Upper lobe of left lung (tissue), 6 donors: ENCODE measurements around the gene FTO. TPM values are rescaled to one million over a fixed set of nuclear protein-coding genes. Genes with fewer than 3 reads are reported as not detected.

Source experiments
- ATAC-seq, 2 donors: fragments of 200-7000 bp; cut with Tn5 transposase; one replicate each; pipeline ENCODE4 v1.9.1; 2022; ENCODE audit warnings: mild to moderate bottlenecking in 2 of 2, moderate library complexity in 2 of 2; ENCODE audit not compliant: low FRiP score in 2 of 2
- DNase-seq, 2 donors: peaks; one replicate each; pipeline ENCODE4 v3.0.0-alpha.2; 2019 to 2020
- H3K27ac ChIP-seq, 4 donors: fragments of 200-600 bp; sonication (generic); one replicate each; pipeline ENCODE4 v1.5.1; 2016 to 2019
- H3K27me3 ChIP-seq, 4 donors: fragments of 200-600 bp; sonication (generic); one replicate each; pipeline ENCODE4 v1.5.1; 2017 to 2019
- H3K36me3 ChIP-seq, 4 donors: fragments of 200-600 bp; sonication (generic); one replicate each; pipeline ENCODE4 v1.5.1; 2016 to 2019
- H3K4me1 ChIP-seq, 4 donors: fragments of 200-600 bp; sonication (generic); one replicate each; pipeline ENCODE4 v1.5.1; 2018 to 2019
- H3K4me3 ChIP-seq, 4 donors: fragments of 200-600 bp; sonication (generic); one replicate each; pipeline ENCODE4 v1.5.1; 2017 to 2019; ENCODE audit warnings: mild to moderate bottlenecking in 2 of 4, moderate library complexity in 1 of 4
- H3K9me3 ChIP-seq, 4 donors: fragments of 200-600 bp; sonication (generic); one replicate each; pipeline ENCODE4 v1.5.1; 2018 to 2019
- EP300 ChIP-seq, 4 donors: sonication (generic); formaldehyde crosslinking; IDR thresholded peaks; one replicate each; pipeline ENCODE4 v1.5.1; 2017; ENCODE audit warnings: antibody characterized with exemption in 4 of 4, control low read depth in 2 of 4
- POLR2A ChIP-seq, 4 donors: fragments of 450-650 bp; IDR thresholded peaks; one replicate each; pipeline ENCODE4 v1.5.1; 2016 to 2017; ENCODE audit warnings: antibody characterized with exemption in 4 of 4, mild to moderate bottlenecking in 2 of 4
- POLR2AphosphoS5 ChIP-seq, 2 donors: sonication (generic); formaldehyde crosslinking; IDR thresholded peaks; one replicate each; pipeline ENCODE4 v1.5.1; 2017; ENCODE audit warnings: antibody characterized with exemption in 2 of 2
- WGBS, 2 donors: methylation state at CpG; one replicate each; pipeline ENCODE4 v1.1.5; 2017 to 2018; 5-methylcytosine and 5-hydroxymethylcytosine counted together
- total RNA-seq, 6 donors: library from RNA; depleted of rRNA in 4 of 6; stranded (reverse); fragments of >200 nt in 4 of 6; gene quantifications; one replicate each; pipeline versions ENCODE4 v1.1.0 to v1.2.1, GENCODE V29; 2016 to 2021
- TF ChIP-seq, protein P1 (sequence below), 6 experiments: fragments of 450-650 bp in 4 of 6; fragments of 200-600 bp in 2 of 6; sonication (generic) in 2 of 6; IDR thresholded peaks; one replicate each; pipeline ENCODE4 v1.5.1; 2016 to 2019; ENCODE audit warnings: antibody characterized with exemption in 6 of 6
- donor health status: DM: no; HTN: no; CAD: no; lungs with moderate emphysema.
- donor health status: DM: no; HTN: yes; CAD: no; lungs with severe emphysema.

The FTO gene
- total RNA-seq, 6 donors from 2014 or later = 62.9 to 114 (median 75.4) TPM

DNA sequence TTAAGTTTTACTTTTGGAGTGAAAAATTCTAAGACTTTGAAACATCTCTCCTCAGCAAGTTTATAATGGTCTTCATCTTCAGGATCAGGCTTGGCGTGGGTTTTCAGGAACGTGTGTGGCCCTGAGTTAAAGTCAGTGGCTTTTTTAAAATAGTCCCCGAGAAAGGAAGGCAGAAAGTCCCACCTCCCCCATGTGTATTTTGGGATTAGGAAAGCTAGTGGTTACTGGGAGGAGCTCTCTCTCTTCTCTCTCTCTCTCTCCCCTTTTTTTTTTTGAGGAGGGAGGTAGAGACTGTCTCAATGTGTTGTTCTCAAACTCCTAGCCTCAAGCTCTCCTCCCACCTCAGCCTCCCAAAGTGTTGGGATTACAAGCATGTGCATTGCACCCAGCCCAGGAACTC is 369.4 kb downstream of the FTO start:
- ATAC-seq = no peak
- 62 to 84% methylated on average over 3 of the region's 3 CpGs for WGBS, 2 donors

GRCh38 chr16:54075446-54075845 is 371.5 kb downstream of the FTO start:
- 89 to 94% methylated on average over 4 of the region's 4 CpGs for WGBS, 2 donors
- H3K9me3 ChIP-seq = no peaks in the 10 kb centered on the region
- H3K4me1 ChIP-seq = no peaks in the 10 kb centered on the region
- no peaks in the 10 kb centered on the region for H3K36me3 ChIP-seq
- H3K27me3 ChIP-seq = no peaks in the 10 kb centered on the region
- no peak overlapping the region for H3K4me3 ChIP-seq
- no peak overlapping the region for H3K27ac ChIP-seq
- DNase-seq (no peak), ATAC-seq (no peak)
- TF ChIP-seq, protein P1, sequence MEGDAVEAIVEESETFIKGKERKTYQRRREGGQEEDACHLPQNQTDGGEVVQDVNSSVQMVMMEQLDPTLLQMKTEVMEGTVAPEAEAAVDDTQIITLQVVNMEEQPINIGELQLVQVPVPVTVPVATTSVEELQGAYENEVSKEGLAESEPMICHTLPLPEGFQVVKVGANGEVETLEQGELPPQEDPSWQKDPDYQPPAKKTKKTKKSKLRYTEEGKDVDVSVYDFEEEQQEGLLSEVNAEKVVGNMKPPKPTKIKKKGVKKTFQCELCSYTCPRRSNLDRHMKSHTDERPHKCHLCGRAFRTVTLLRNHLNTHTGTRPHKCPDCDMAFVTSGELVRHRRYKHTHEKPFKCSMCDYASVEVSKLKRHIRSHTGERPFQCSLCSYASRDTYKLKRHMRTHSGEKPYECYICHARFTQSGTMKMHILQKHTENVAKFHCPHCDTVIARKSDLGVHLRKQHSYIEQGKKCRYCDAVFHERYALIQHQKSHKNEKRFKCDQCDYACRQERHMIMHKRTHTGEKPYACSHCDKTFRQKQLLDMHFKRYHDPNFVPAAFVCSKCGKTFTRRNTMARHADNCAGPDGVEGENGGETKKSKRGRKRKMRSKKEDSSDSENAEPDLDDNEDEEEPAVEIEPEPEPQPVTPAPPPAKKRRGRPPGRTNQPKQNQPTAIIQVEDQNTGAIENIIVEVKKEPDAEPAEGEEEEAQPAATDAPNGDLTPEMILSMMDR (IDR thresholded peaks at IDR 0.05) = no peak
- no peak for TF ChIP-seq EP300 (IDR thresholded peaks at IDR 0.05)
- no peak for TF ChIP-seq POLR2AphosphoS5 (IDR thresholded peaks at IDR 0.05)
- TF ChIP-seq POLR2A (IDR thresholded peaks at IDR 0.05) = no peak

More for the DNA sequence above, 369.4 kb downstream of the FTO start:
- TF ChIP-seq, protein P1 (IDR thresholded peaks at IDR 0.05) = no peak
- no peak for TF ChIP-seq EP300 (IDR thresholded peaks at IDR 0.05)
- no peak for TF ChIP-seq POLR2AphosphoS5 (IDR thresholded peaks at IDR 0.05)
- no peak for TF ChIP-seq POLR2A (IDR thresholded peaks at IDR 0.05)
- no peaks in the 10 kb centered on the region for H3K36me3 ChIP-seq
- H3K27ac ChIP-seq = no peak overlapping the region
- DNase-seq = no peak
- no peaks in the 10 kb centered on the region for H3K27me3 ChIP-seq
- no peak overlapping the region for H3K4me3 ChIP-seq
- H3K4me1 ChIP-seq = no peaks in the 10 kb centered on the region
- H3K9me3 ChIP-seq = no peaks in the 10 kb centered on the region

- TF ChIP-seq EP300 (IDR thresholded peaks at IDR 0.05) (no peak), POLR2AphosphoS5 (IDR thresholded peaks at IDR 0.05) (no peak), POLR2A (IDR thresholded peaks at IDR 0.05) (no peak)
- TF ChIP-seq, protein P1 (IDR thresholded peaks at IDR 0.05) = no peak
- ATAC-seq = no peak
- no peaks in the 10 kb centered on the region for H3K4me1 ChIP-seq
- no peaks in the 10 kb centered on the region for H3K9me3 ChIP-seq
- 66 to 80% methylated on average over 3 of the region's 3 CpGs for WGBS, 2 donors
- no peaks in the 10 kb centered on the region for H3K27me3 ChIP-seq
- no peak overlapping the region for H3K4me3 ChIP-seq
- no peak overlapping the region for H3K27ac ChIP-seq
- DNase-seq = no peak
- no peaks in the 10 kb centered on the region for H3K36me3 ChIP-seq
Observed at GRCh38 chr16:54076006-54076504, 372.1 kb downstream of the FTO start.

DNA sequence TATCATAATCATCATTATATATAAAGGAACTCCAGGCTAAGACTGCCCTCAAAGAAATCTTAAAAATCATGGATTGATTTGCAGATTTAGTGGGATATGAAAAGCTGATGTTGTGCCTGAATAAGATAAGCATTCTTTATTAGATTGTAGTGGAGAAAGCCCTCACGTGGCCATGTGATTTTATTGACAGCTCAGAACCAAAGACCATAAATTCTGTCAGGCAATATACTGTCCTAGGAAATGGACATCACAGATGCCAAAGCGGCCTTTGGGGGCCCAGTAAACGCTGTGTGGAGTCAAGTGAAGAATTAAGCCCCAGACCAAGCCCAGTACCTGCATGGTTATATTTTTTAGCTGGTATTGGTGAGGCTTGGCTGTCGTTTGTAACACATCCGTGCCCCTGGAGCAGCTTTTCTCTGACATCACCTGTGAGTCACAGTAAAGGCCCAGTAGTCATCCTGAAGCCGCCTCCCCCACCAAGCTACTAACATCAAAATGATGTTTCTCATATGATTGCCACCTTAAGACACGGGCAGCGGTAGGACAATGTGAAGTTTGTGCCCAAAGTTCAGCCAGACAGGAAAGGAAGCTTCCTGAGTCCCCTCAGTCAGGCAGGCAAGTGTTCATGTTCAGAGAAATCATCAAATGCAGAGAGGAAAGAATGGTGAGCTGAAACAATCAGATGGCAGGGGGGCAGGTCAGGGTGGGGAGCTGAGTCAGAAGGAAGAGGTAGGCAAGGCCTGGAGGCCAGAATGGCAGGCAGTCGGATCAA is 373.3 kb downstream of the FTO start:
- TF ChIP-seq POLR2AphosphoS5 (IDR thresholded peaks at IDR 0.05) = no peak
- TF ChIP-seq, protein P1 (IDR thresholded peaks at IDR 0.05) = no peak
- TF ChIP-seq EP300 (IDR thresholded peaks at IDR 0.05) = no peak
- no peak for TF ChIP-seq POLR2A (IDR thresholded peaks at IDR 0.05)
- Histone ChIP-seq H3K27ac (no peak overlapping the region), H3K27me3 (no peaks in the 10 kb centered on the region), H3K4me1 (no peaks in the 10 kb centered on the region), H3K4me3 (no peak overlapping the region), H3K9me3 (no peaks in the 10 kb centered on the region), H3K36me3 (no peaks in the 10 kb centered on the region)
- WGBS, 2 donors = 69 to 70% methylated on average over 9 of the region's 9 CpGs
- DNase-seq (no peak), ATAC-seq (no peak)
